H1 (cell line): Measurements from ENCODE around the gene GPRIN1. TPM values are rescaled to one million over a fixed set of nuclear protein-coding genes. Genes with fewer than 3 reads are reported as not detected.
A peak's percentile ranks its signal among the peaks of the same experiment; 100 is the strongest.

Source experiments
- CTCF ChIA-PET: fragments of 300-600 bp; sonication (Branson Sonifier 250); formaldehyde crosslinking; loops from one replicate; lab custom pipeline; 2021; ENCODE audit not compliant: partially characterized antibody; lab: Charles Lee
- POLR2A ChIA-PET: fragments of 300-600 bp; sonication (Branson Sonifier 250); formaldehyde crosslinking; loops from one replicate; lab custom pipeline; 2021; ENCODE audit warnings: inconsistent platforms; ENCODE audit not compliant: partially characterized antibody; lab: Charles Lee
- DNase-seq, 2 experiments: peaks; one replicate each; pipeline versions ENCODE4 v3.0.0 to v3.0.0-alpha.2; 2010 to 2022; ENCODE audit warnings: low spot score in 2 of 2, low read depth in 1 of 2, mixed read lengths in 1 of 2
- FAIRE-seq: peaks from 2 replicates; lab custom pipeline; 2011; peaks lifted over from hg19 to GRCh38; lab: Jason Lieb, UNC
- H2AFZ ChIP-seq: 2 replicates; pipeline ENCODE4 v1.8.1; 2012; ENCODE audit warnings: low read length, inconsistent platforms
- H2AK5ac ChIP-seq: 2 replicates; pipeline ENCODE4 v1.6.1; 2013; ENCODE audit warnings: low read depth, low read length
- H2BK120ac ChIP-seq: replicated peaks from 2 replicates; pipeline ENCODE3; 2013; ENCODE audit warnings: low read depth, low read length, inconsistent platforms
- H2BK12ac ChIP-seq: 2 replicates; pipeline ENCODE4 v1.6.1; 2013; ENCODE audit warnings: low read depth, low read length
- H2BK15ac ChIP-seq: 2 replicates; pipeline ENCODE4 v1.6.1; 2013; ENCODE audit warnings: low read length
- H2BK20ac ChIP-seq: 2 replicates; pipeline ENCODE4 v1.6.1; 2013; ENCODE audit warnings: low read length
- H2BK5ac ChIP-seq: 2 replicates; pipeline ENCODE4 v1.6.1; 2013; ENCODE audit warnings: low read depth, low read length
- H3K14ac ChIP-seq: 2 replicates; pipeline ENCODE4 v1.6.1; 2013; ENCODE audit warnings: inconsistent platforms; ENCODE audit not compliant: insufficient read length
- H3K18ac ChIP-seq: 2 replicates; pipeline ENCODE4 v1.6.1; 2013; ENCODE audit warnings: low read length; ENCODE audit errors: extremely low read depth
- H3K23ac ChIP-seq: 2 replicates; pipeline ENCODE4 v1.6.1; 2013; ENCODE audit warnings: inconsistent platforms; ENCODE audit not compliant: insufficient read length
- H3K23me2 ChIP-seq: 2 replicates; pipeline ENCODE4 v1.6.1; 2013; ENCODE audit warnings: low read depth, low read length
- H3K27ac ChIP-seq: 2 replicates; pipeline ENCODE4 v1.6.1; 2011; ENCODE audit warnings: low read depth, low read length, inconsistent platforms
- H3K27me3 ChIP-seq, 4 experiments: replicated peaks in 1 of 4; 1 replicate in 1 of 4; 2 replicates in 3 of 4; pipeline versions ENCODE4 v1.6.1 to v1.8.1; 2011 to 2013; ENCODE audit warnings: low read length in 3 of 4, mild to moderate bottlenecking in 3 of 4, inconsistent platforms in 2 of 4, mixed read lengths in 2 of 4, moderate library complexity in 1 of 4; ENCODE audit not compliant: control insufficient read depth in 3 of 4, insufficient read depth in 3 of 4; ENCODE audit errors: extremely low read depth in 1 of 4
- H3K36me3 ChIP-seq, 4 experiments: 2 replicates each; pipeline versions ENCODE4 v1.6.1 to v1.8.1; 2011 to 2013; ENCODE audit warnings: mild to moderate bottlenecking in 4 of 4, low read length in 3 of 4, moderate library complexity in 2 of 4, control low read depth in 1 of 4, inconsistent platforms in 1 of 4; ENCODE audit not compliant: insufficient read depth in 4 of 4, control insufficient read depth in 2 of 4
- H3K4ac ChIP-seq: replicated peaks from 2 replicates; pipeline ENCODE3; 2013; ENCODE audit warnings: low read length, low read depth, mixed read lengths, inconsistent platforms; ENCODE audit not compliant: insufficient read length
- H3K4me1 ChIP-seq, 4 experiments: replicated peaks in 1 of 4; 1 replicate in 1 of 4; 2 replicates in 3 of 4; pipeline versions ENCODE4 v1.6.1 to v1.8.1; 2011 to 2013; ENCODE audit warnings: low read length in 3 of 4, inconsistent platforms in 2 of 4, mixed read lengths in 1 of 4; ENCODE audit not compliant: insufficient read depth in 4 of 4, control insufficient read depth in 3 of 4
- H3K4me2 ChIP-seq, 2 experiments: 2 replicates each; pipeline versions ENCODE4 v1.6.1 to v1.8.1; 2011 to 2013; ENCODE audit warnings: low read depth in 2 of 2, low read length in 2 of 2, control low read depth in 1 of 2, inconsistent platforms in 1 of 2, mild to moderate bottlenecking in 1 of 2; ENCODE audit not compliant: insufficient read depth in 1 of 2
- H3K4me3 ChIP-seq, 4 experiments: fragments of 200-600, 300-600 bp in 1 of 4; sonication (generic), shearing (Covaris generic), sonication (Bioruptor Twin) in 1 of 4; 2 replicates each; pipeline versions ENCODE4 v1.5.1 to v1.8.1; 2011 to 2016; ENCODE audit warnings: low read length in 4 of 4, low read depth in 3 of 4, control low read depth in 2 of 4, inconsistent platforms in 2 of 4, mild to moderate bottlenecking in 2 of 4, mixed read lengths in 1 of 4, moderate library complexity in 1 of 4; ENCODE audit not compliant: insufficient read depth in 2 of 4; ENCODE audit errors: extremely low read depth in 1 of 4
- H3K56ac ChIP-seq: replicated peaks from 2 replicates; pipeline ENCODE3; 2013; ENCODE audit warnings: low read depth, mild to moderate bottlenecking, mixed read lengths, low read length, inconsistent platforms; ENCODE audit not compliant: insufficient read length
- H3K79me1 ChIP-seq: 2 replicates; pipeline ENCODE4 v1.6.1; 2013; ENCODE audit warnings: low read depth, low read length, control low read depth
- H3K79me2 ChIP-seq, 2 experiments: 2 replicates each; pipeline versions ENCODE4 v1.6.1 to v1.8.1; 2012 to 2013; ENCODE audit warnings: low read length in 2 of 2, mild to moderate bottlenecking in 2 of 2, inconsistent platforms in 1 of 2; ENCODE audit not compliant: insufficient read depth in 2 of 2, control insufficient read depth in 1 of 2
- H3K9ac ChIP-seq, 4 experiments: replicated peaks in 1 of 4; 1 replicate in 1 of 4; 2 replicates in 3 of 4; pipeline versions ENCODE4 v1.6.1 to v1.8.1; 2011 to 2013; ENCODE audit warnings: low read depth in 3 of 4, low read length in 3 of 4, control low read depth in 2 of 4, mild to moderate bottlenecking in 2 of 4, moderate library complexity in 2 of 4, inconsistent platforms in 1 of 4; ENCODE audit errors: extremely low read depth in 1 of 4
- H3K9me3 ChIP-seq, 2 experiments: 2 replicates each; pipeline versions ENCODE4 v1.6.1 to v1.8.1; 2012 to 2013; ENCODE audit warnings: mild to moderate bottlenecking in 2 of 2, moderate library complexity in 2 of 2, control low read depth in 1 of 2, inconsistent platforms in 1 of 2, low read depth in 1 of 2, low read length in 1 of 2, mixed read lengths in 1 of 2; ENCODE audit not compliant: insufficient read depth in 2 of 2
- H4K20me1 ChIP-seq, 2 experiments: replicated peaks in 1 of 2; 2 replicates each; pipeline versions ENCODE3 to v1.8.1; 2011 to 2013; ENCODE audit warnings: inconsistent platforms in 2 of 2, low read length in 2 of 2, mild to moderate bottlenecking in 1 of 2; ENCODE audit not compliant: insufficient read depth in 2 of 2, control insufficient read depth in 1 of 2
- H4K5ac ChIP-seq: 2 replicates; pipeline ENCODE4 v1.6.1; 2013; ENCODE audit warnings: low read length, low read depth, mixed read lengths, inconsistent platforms; ENCODE audit not compliant: insufficient read length
- H4K8ac ChIP-seq: 2 replicates; pipeline ENCODE4 v1.8.0; 2013; ENCODE audit warnings: mild to moderate bottlenecking, moderate library complexity, low read length, inconsistent platforms; ENCODE audit not compliant: insufficient read depth; ENCODE audit errors: extremely low read depth
- H4K91ac ChIP-seq: replicated peaks from 2 replicates; pipeline ENCODE3; 2013; ENCODE audit warnings: low read length, mixed read lengths, inconsistent platforms; ENCODE audit not compliant: insufficient read length
- CTCF ChIP-seq, 3 experiments: IDR thresholded peaks; 1 replicate in 2 of 3; 2 replicates in 1 of 3; pipeline versions ENCODE4 v1.5.1 to v1.6.1; 2011; ENCODE audit warnings: low read length in 3 of 3, mild to moderate bottlenecking in 3 of 3, inconsistent platforms in 2 of 3, low read depth in 1 of 3, moderate library complexity in 1 of 3; ENCODE audit not compliant: insufficient read depth in 1 of 3; ENCODE audit errors: control extremely low read depth in 1 of 3
- EGR1 ChIP-seq: IDR thresholded peaks from 2 replicates; pipeline ENCODE4 v1.6.1; 2011; ENCODE audit warnings: low read depth, low read length, borderline replicate concordance
- HDAC6 ChIP-seq: IDR thresholded peaks from one replicate; pipeline ENCODE4 v1.7.1; 2012; ENCODE audit warnings: low read depth, mild to moderate bottlenecking, inconsistent platforms, low read length, moderate library complexity
- KDM1A ChIP-seq: fragments of 200-600, 300-600 bp; sonication (generic); IDR thresholded peaks from 2 replicates; pipeline ENCODE4 v1.7.1; 2016; ENCODE audit warnings: mild to moderate bottlenecking, low read length, borderline replicate concordance
- KDM4A ChIP-seq: IDR thresholded peaks from one replicate; pipeline ENCODE4 v1.7.1; 2012; ENCODE audit warnings: low read depth, mild to moderate bottlenecking, moderate library complexity, low read length, inconsistent platforms; ENCODE audit not compliant: severe bottlenecking
- POU5F1 ChIP-seq: IDR thresholded peaks from 2 replicates; pipeline ENCODE4 v1.6.1; 2011; ENCODE audit warnings: low read depth, mild to moderate bottlenecking, low read length, moderate library complexity
- WGBS, 2 experiments: shearing (Covaris generic) in 1 of 2; methylation state at CpG; one replicate each; pipeline versions ENCODE4 v1.1.6 to v1.1.7; 2013 to 2015; ENCODE audit warnings: low lambda C conversion rate in 2 of 2, mixed read lengths in 2 of 2, inconsistent platforms in 1 of 2, low coverage in 1 of 2, missing lambda C conversion rate in 1 of 2; ENCODE audit not compliant: insufficient replicate concordance in 2 of 2, insufficient coverage in 1 of 2, insufficient read length in 1 of 2; ENCODE audit errors: extremely low coverage in 1 of 2, missing lambda C conversion rate in 1 of 2; 5-methylcytosine and 5-hydroxymethylcytosine counted together
- long read RNA-seq, 2 experiments: library from RNA in 1 of 2; library from capped mRNA in 1 of 2; stranded (forward); transcript quantifications; one replicate each; pipeline ENCODE4 v2.0.0, GENCODE V29; 2021; ENCODE audit warnings: inconsistent platforms in 1 of 2
- polyA minus RNA-seq, 3 experiments: library from RNA; depleted of rRNA, polyadenylated mRNA; stranded (reverse); fragments of >200 nt; gene quantifications; 1 replicate in 2 of 3; 2 replicates in 1 of 3; pipeline ENCODE4 v1.2.3, GENCODE V29; 2011
- polyA plus RNA-seq, 7 experiments: library from polyadenylated mRNA; depleted of rRNA in 3 of 7; stranded (reverse) in 5 of 7; unstranded in 2 of 7; fragments of >200 nt in 5 of 7; fragments of 200-250 nt in 2 of 7; gene quantifications; 1 replicate in 5 of 7; 2 replicates in 1 of 7; 4 replicates in 1 of 7; pipeline versions ENCODE4 v1.2.1 to v1.2.3, GENCODE V29; 2011 to 2013; ENCODE audit warnings: missing spikeins in 2 of 7, mixed read lengths in 2 of 7
- total RNA-seq: library from RNA; stranded (reverse); fragmentation: NEBNext Ultra II Directional; extraction: Animal tissue kit (Norgen Biotek cat#: 25700); gene quantifications from 2 replicates; pipeline ENCODE4 v1.2.1, GENCODE V29; 2021

The GPRIN1 gene
- 12.0 and 12.8 TPM in 2 replicates for total RNA-seq
- 3.3 TPM in 2 replicates for polyA plus RNA-seq (2011; rRNA removed)
- 3.3 TPM for polyA plus RNA-seq (2011; cell fraction: cytosol; rRNA removed)
- polyA plus RNA-seq (2011; cell fraction: nucleus; rRNA removed) = 4.2 TPM
- 7.7 to 10.1 TPM (median 8.3 TPM) in 4 replicates for polyA plus RNA-seq (2012, experiment 1 of 2)
- polyA plus RNA-seq (2012, experiment 2 of 2) = 9.6 TPM
- polyA plus RNA-seq (2013, experiment 1 of 2) = 8.3 TPM
- 8.3 TPM for polyA plus RNA-seq (2013, experiment 2 of 2)
- 3.9 and 5.1 TPM in 2 replicates for polyA minus RNA-seq (2011; rRNA and poly(A)+ RNA removed)
- polyA minus RNA-seq (2011; cell fraction: cytosol; rRNA and poly(A)+ RNA removed) = 6.2 TPM
- 5.3 TPM for polyA minus RNA-seq (2011; cell fraction: nucleus; rRNA and poly(A)+ RNA removed)
- long read RNA-seq, experiment 1, partial matches to known transcripts = 0 of 7 reads
- long read RNA-seq, experiment 1, other reads (novel, unspliced or antisense) = 7 of 7 reads
- long read RNA-seq, experiment 2 = 0 reads

- WGBS, 2 experiments = 2% methylated on average over 43 of the region's 101 CpGs; no CpG with 5 or more reads in 1 of the 2 experiments
- no peak for TF ChIP-seq EGR1
- TF ChIP-seq CTCF (IDR thresholded peaks at IDR 0.05; ENCODE audit: control extremely low read depth in 1 of 3, insufficient read depth in 1 of 3, low read depth in 1 of 3, low read length in 3 of 3) = peak in 2 of 3 experiments; percentile 24 to 81; a peak in 3 of 4 replicates
- TF ChIP-seq KDM1A = peak; percentile 73
- no peak for TF ChIP-seq HDAC6
- no peak for TF ChIP-seq POU5F1
- TF ChIP-seq KDM4A = peak; percentile 49
These were observed at the start of gene GPRIN1 for GRCh38 chr5:176609724-176610434. GPRIN1 (minus strand) TSS chr5:176610156; CDS start chr5:176599834, 10,322 bp downstream.

More at GRCh38 chr5:176609724-176610434, at the start of gene GPRIN1:
- Histone ChIP-seq H2BK20ac (peak within 1 kb of the TSS; percentile 61; the same call in 1 of the 2 replicates), H3K4ac (peak within 1 kb of the TSS; percentile 8), H3K79me1 (no peaks in the 10 kb centered on the region), H2BK12ac (peak within 1 kb of the TSS; percentile 84; the same call in 1 of the 2 replicates), H4K20me1 (peaks cover 5 to 8% of the 10 kb centered on the region in 2 experiments), H3K9me3 (no peaks in the 10 kb centered on the region), H3K18ac (peak within 1 kb of the TSS; percentile 90), H3K4me2 (peak within 1 kb of the TSS; percentile 87 to 94), H3K36me3 (no peaks in the 10 kb centered on the region), H3K27ac (no peak within 1 kb of the TSS), H3K4me1 (peaks cover 0 to 8% (median 5%) of the 10 kb centered on the region in 4 experiments; a peak in 5 of 7 replicates), H3K27me3 (peaks cover 0 to 14% (median 10%) of the 10 kb centered on the region in 4 experiments; a peak in 5 of 7 replicates), H4K8ac (peak within 1 kb of the TSS; percentile 83), H2AK5ac (peak within 1 kb of the TSS; percentile 98; the same call in 1 of the 2 replicates), H3K9ac (peak within 1 kb of the TSS in 3 of 4 experiments; percentile 57 to 76 (median 63); a peak in 6 of 7 replicates), H3K79me2 (no peaks in the 10 kb centered on the region), H4K5ac (no peak within 1 kb of the TSS), H3K14ac (no peak within 1 kb of the TSS), H2BK5ac (peak within 1 kb of the TSS; percentile 71; the same call in 1 of the 2 replicates), H2BK120ac (no peak within 1 kb of the TSS), H3K23me2 (peaks cover 8% of the 10 kb centered on the region), H4K91ac (peak within 1 kb of the TSS; percentile 79), H3K56ac (peak within 1 kb of the TSS; percentile 2), H3K23ac (no peak within 1 kb of the TSS), H2AFZ (no peak within 1 kb of the TSS), H2BK15ac (peak within 1 kb of the TSS; percentile 75; the same call in 1 of the 2 replicates), H3K4me3 (peak within 1 kb of the TSS; percentile 46 to 70 (median 65))
- CTCF ChIA-PET = interaction anchor here (0.8 to 6.0 kb wide), 5 partner anchors 10 to 22 kb away, joined by 3 to 37 read pairs (median 4); no protein-coding TSS in a partner anchor
- FAIRE-seq (no peak), DNase-seq (peak in 1 of 2 experiments; percentile 83)
- POLR2A ChIA-PET = no interaction called here
